RKO (cell line): ENCODE results near the gene TBC1D8.

Source experiments
- DNase-seq: peaks from one replicate; pipeline ENCODE4 v3.0.0-alpha.2; 2016; ENCODE audit warnings: low spot score

TBC1D8 gene

GRCh38 chr2:100999995-101000394 lies 151.2 kb downstream of the TBC1D8 start:
- DNase-seq, result no peak

- DNase-seq, result no peak
Measured at GRCh38 chr2:100998235-100998573, 153.0 kb downstream of the TBC1D8 start.

- no peak for DNase-seq
Measured at GRCh38 chr2:100997509-100998234, 153.5 kb downstream of the TBC1D8 start.

- DNase-seq, result no peak
Measured at GRCh38 chr2:100995309-100996075, 155.7 kb downstream of the TBC1D8 start.

- no peak for DNase-seq
Measured at GRCh38 chr2:100993294-100993693, 157.9 kb downstream of the TBC1D8 start.

- no peak for DNase-seq
Measured at GRCh38 chr2:100992262-100992661, 158.9 kb downstream of the TBC1D8 start.

- no peak for DNase-seq
Measured at GRCh38 chr2:100991404-100991773, 159.8 kb downstream of the TBC1D8 start.

- DNase-seq, result no peak
Measured at GRCh38 chr2:100990650-100991403, 160.4 kb downstream of the TBC1D8 start.

- no peak for DNase-seq
Measured at GRCh38 chr2:100990166-100990565, 161.0 kb downstream of the TBC1D8 start.

GRCh38 chr2:100989666-100990065 lies 161.5 kb downstream of the TBC1D8 start:
- no peak for DNase-seq

- no peak for DNase-seq
Measured at GRCh38 chr2:100988630-100989417, 162.4 kb downstream of the TBC1D8 start.

GRCh38 chr2:100987974-100988373 lies 163.2 kb downstream of the TBC1D8 start:
- no peak for DNase-seq

- no peak for DNase-seq
Measured at GRCh38 chr2:100987536-100987935, 163.6 kb downstream of the TBC1D8 start.

- DNase-seq, result no peak
Measured at GRCh38 chr2:100986157-100986556, 165.0 kb downstream of the TBC1D8 start.

- peak; percentile 78 for DNase-seq
Measured at GRCh38 chr2:100984892-100985307, 166.3 kb downstream of the TBC1D8 start.

GRCh38 chr2:100983684-100984310 lies 167.4 kb downstream of the TBC1D8 start:
- no peak for DNase-seq

GRCh38 chr2:100983201-100983600 lies 168.0 kb downstream of the TBC1D8 start:
- DNase-seq, result no peak

GRCh38 chr2:100982431-100982861 lies 168.7 kb downstream of the TBC1D8 start:
- no peak for DNase-seq

- DNase-seq, result no peak
Measured at GRCh38 chr2:100981011-100981410, 170.2 kb downstream of the TBC1D8 start.

- no peak for DNase-seq
Measured at GRCh38 chr2:100980046-100980445, 171.1 kb downstream of the TBC1D8 start.

- no peak for DNase-seq
Measured at GRCh38 chr2:100978582-100979191, 172.5 kb downstream of the TBC1D8 start.
